Neural progenitor cell (in vitro differentiated cells): ENCODE results near the gene RHO.

Experiments used
- EZH2 ChIP-seq: fragments of 200-600 bp; sonication (generic); IDR thresholded peaks from 2 replicates; pipeline ENCODE4 v1.6.1; 2017; ENCODE audit warnings: antibody characterized with exemption, mild to moderate bottlenecking, moderate library complexity
- TF ChIP-seq, protein P1 (sequence below): fragments of 200-600 bp; sonication (generic); IDR thresholded peaks from 2 replicates; pipeline ENCODE4 v1.5.1; 2017; ENCODE audit warnings: antibody characterized with exemption, mild to moderate bottlenecking

DNA sequence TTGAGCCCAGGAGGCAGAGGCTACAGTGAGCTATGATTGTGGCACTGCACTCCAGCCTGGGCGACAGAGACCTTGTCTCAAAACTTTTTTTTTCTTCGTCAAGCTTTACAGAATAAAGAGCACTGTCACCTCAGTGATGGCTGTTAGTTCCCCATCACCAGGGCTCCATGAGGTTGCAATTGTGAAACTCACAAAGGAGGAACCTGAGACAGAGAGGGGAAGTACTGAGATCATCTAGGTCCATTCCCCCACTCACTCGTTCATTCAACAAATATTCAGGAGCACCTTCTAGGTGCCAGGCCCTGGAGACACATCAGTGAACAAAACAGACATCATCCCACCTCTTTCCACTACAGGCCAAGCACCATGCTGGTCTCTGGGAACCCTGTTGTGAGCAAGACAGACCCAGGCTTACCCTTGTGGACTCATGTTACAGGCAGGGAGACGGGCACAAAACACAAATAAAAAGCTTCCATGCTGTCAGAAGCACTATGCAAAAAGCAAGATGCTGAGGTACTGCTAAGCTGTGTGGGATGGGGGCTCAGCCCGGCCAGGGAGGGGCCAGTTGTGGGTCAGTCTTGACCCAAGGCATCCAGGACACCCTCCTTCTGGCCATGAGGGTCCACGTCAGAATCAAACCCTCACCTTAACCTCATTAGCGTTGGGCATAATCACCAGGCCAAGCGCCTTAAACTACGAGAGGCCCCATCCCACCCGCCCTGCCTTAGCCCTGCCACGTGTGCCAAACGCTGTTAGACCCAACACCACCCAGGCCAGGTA, 2.1 kb upstream of the RHO start:
- TF ChIP-seq, protein P1, sequence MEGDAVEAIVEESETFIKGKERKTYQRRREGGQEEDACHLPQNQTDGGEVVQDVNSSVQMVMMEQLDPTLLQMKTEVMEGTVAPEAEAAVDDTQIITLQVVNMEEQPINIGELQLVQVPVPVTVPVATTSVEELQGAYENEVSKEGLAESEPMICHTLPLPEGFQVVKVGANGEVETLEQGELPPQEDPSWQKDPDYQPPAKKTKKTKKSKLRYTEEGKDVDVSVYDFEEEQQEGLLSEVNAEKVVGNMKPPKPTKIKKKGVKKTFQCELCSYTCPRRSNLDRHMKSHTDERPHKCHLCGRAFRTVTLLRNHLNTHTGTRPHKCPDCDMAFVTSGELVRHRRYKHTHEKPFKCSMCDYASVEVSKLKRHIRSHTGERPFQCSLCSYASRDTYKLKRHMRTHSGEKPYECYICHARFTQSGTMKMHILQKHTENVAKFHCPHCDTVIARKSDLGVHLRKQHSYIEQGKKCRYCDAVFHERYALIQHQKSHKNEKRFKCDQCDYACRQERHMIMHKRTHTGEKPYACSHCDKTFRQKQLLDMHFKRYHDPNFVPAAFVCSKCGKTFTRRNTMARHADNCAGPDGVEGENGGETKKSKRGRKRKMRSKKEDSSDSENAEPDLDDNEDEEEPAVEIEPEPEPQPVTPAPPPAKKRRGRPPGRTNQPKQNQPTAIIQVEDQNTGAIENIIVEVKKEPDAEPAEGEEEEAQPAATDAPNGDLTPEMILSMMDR, result no peak
- TF ChIP-seq EZH2, result no peak
